IMR-90 (cell line): ENCODE results near the gene NIPA2. TPM values are rescaled to one million over a fixed set of nuclear protein-coding genes. Genes with fewer than 3 reads are reported as not detected.
A peak's percentile ranks its signal among the peaks of the same experiment; 100 is the strongest.

ENCODE experiments used
- ATAC-seq: fragments of 200-7000 bp; cut with Tn5 transposase; 2 replicates; pipeline ENCODE4 v1.9.1; 2020; ENCODE audit warnings: low read depth, mild to moderate bottlenecking, moderate library complexity
- BruUV-seq: library from RNA; stranded (reverse); fragments of 400-500 nt; replicated peaks from 2 replicates; lab custom pipeline; 2021; lab: Mats Ljungman, UMichigan
- CTCF ChIA-PET: fragments of 300-600 bp; formaldehyde crosslinking; extraction: SDS; loops from one replicate; lab custom pipeline; 2021; ENCODE audit warnings: antibody characterized with exemption; lab: Yijun Ruan, JAX
- POLR2A ChIA-PET: fragments of 300-600 bp; sonication (Branson Sonifier 250); formaldehyde crosslinking; loops from one replicate; lab custom pipeline; 2022; ENCODE audit warnings: antibody characterized with exemption; ENCODE audit not compliant: unreplicated experiment; lab: Charles Lee
- DNase-seq: peaks from one replicate; pipeline ENCODE4 v3.0.0; 2013
- H2AFZ ChIP-seq: replicated peaks from 2 replicates; pipeline ENCODE3; 2013; ENCODE audit warnings: low read length, mild to moderate bottlenecking; ENCODE audit not compliant: poor library complexity
- H2AK5ac ChIP-seq: 2 replicates; pipeline ENCODE4 v1.6.1; 2013; ENCODE audit warnings: low read depth, low read length, inconsistent platforms
- H2AK9ac ChIP-seq: replicated peaks from 2 replicates; pipeline ENCODE3; 2013; ENCODE audit warnings: mild to moderate bottlenecking, low read depth, low read length, moderate library complexity; ENCODE audit not compliant: poor library complexity
- H2BK120ac ChIP-seq: 2 replicates; pipeline ENCODE4 v1.6.1; 2013; ENCODE audit warnings: low read depth, low read length, inconsistent platforms
- H2BK15ac ChIP-seq: 3 replicates; pipeline ENCODE4 v1.6.1; 2013; ENCODE audit warnings: low read depth, low read length, inconsistent platforms
- H2BK20ac ChIP-seq: 2 replicates; pipeline ENCODE4 v1.6.1; 2013; ENCODE audit warnings: low read depth, mild to moderate bottlenecking, inconsistent platforms, low read length, moderate library complexity
- H2BK5ac ChIP-seq: 2 replicates; pipeline ENCODE4 v1.6.1; 2013; ENCODE audit warnings: mild to moderate bottlenecking, low read depth, low read length, inconsistent platforms; ENCODE audit not compliant: poor library complexity, severe bottlenecking
- H3K14ac ChIP-seq: replicated peaks from 2 replicates; pipeline ENCODE4 v1.6.1; 2013; ENCODE audit warnings: low read depth, low read length, inconsistent platforms
- H3K18ac ChIP-seq: 2 replicates; pipeline ENCODE4 v1.6.1; 2013; ENCODE audit warnings: low read depth, low read length, control low read depth
- H3K23ac ChIP-seq: 2 replicates; pipeline ENCODE4 v1.6.1; 2013; ENCODE audit warnings: low read depth, low read length, inconsistent platforms
- H3K27ac ChIP-seq: 2 replicates; pipeline ENCODE4 v1.5.1; 2013; ENCODE audit warnings: mild to moderate bottlenecking, control low read depth, low read length; ENCODE audit not compliant: insufficient read depth
- H3K27me3 ChIP-seq: 2 replicates; pipeline ENCODE4 v1.6.1; 2013; ENCODE audit warnings: low read length; ENCODE audit not compliant: control insufficient read depth, insufficient read depth
- H3K36me3 ChIP-seq: 2 replicates; pipeline ENCODE4 v1.6.1; 2013; ENCODE audit warnings: low read length, mixed read lengths; ENCODE audit not compliant: control insufficient read depth, insufficient read depth
- H3K4ac ChIP-seq: 2 replicates; pipeline ENCODE4 v1.6.1; 2013; ENCODE audit warnings: low read depth, low read length, inconsistent platforms
- H3K4me1 ChIP-seq: 2 replicates; pipeline ENCODE4 v1.6.1; 2013; ENCODE audit warnings: low read length, mixed read lengths; ENCODE audit not compliant: control insufficient read depth, insufficient read depth
- H3K4me2 ChIP-seq: 2 replicates; pipeline ENCODE4 v1.6.1; 2013; ENCODE audit warnings: low read depth, mild to moderate bottlenecking, control low read depth, low read length, moderate library complexity
- H3K4me3 ChIP-seq: 2 replicates; pipeline ENCODE4 v1.5.1; 2013; ENCODE audit warnings: low read depth, mild to moderate bottlenecking, control low read depth, low read length, moderate library complexity; ENCODE audit not compliant: insufficient read depth
- H3K56ac ChIP-seq: 2 replicates; pipeline ENCODE4 v1.6.1; 2013; ENCODE audit warnings: low read length, inconsistent platforms; ENCODE audit not compliant: insufficient read depth; ENCODE audit errors: extremely low read depth
- H3K79me1 ChIP-seq, 2 experiments: 2 replicates each; pipeline ENCODE4 v1.6.1; 2013; ENCODE audit warnings: low read length in 2 of 2, inconsistent platforms in 1 of 2, low read depth in 1 of 2
- H3K9ac ChIP-seq: 2 replicates; pipeline ENCODE4 v1.6.1; 2013; ENCODE audit warnings: low read depth, low read length, control low read depth
- H3K9me1 ChIP-seq: 2 replicates; pipeline ENCODE4 v1.6.1; 2013; ENCODE audit warnings: low read length, inconsistent platforms; ENCODE audit not compliant: insufficient read depth
- H3K9me3 ChIP-seq: 2 replicates; pipeline ENCODE4 v1.6.1; 2013; ENCODE audit warnings: low read length; ENCODE audit not compliant: control insufficient read depth, insufficient read depth
- H4K20me1 ChIP-seq: 2 replicates; pipeline ENCODE4 v1.6.1; 2013; ENCODE audit warnings: low read length, inconsistent platforms; ENCODE audit not compliant: insufficient read depth
- H4K5ac ChIP-seq: 2 replicates; pipeline ENCODE4 v1.6.1; 2013; ENCODE audit warnings: mild to moderate bottlenecking, low read depth, low read length, control low read depth
- H4K8ac ChIP-seq, 2 experiments: 2 replicates each; pipeline ENCODE4 v1.6.1; 2013; ENCODE audit warnings: low read depth in 2 of 2, low read length in 2 of 2, control low read depth in 1 of 2, inconsistent platforms in 1 of 2
- H4K91ac ChIP-seq: 2 replicates; pipeline ENCODE4 v1.6.1; 2013; ENCODE audit warnings: low read depth, low read length, inconsistent platforms; ENCODE audit not compliant: insufficient read depth
- RCOR1 ChIP-seq: IDR thresholded peaks from 2 replicates; pipeline ENCODE4 v1.6.1; 2012; ENCODE audit warnings: mild to moderate bottlenecking, low read length, improper control_type of control experiment; ENCODE audit not compliant: insufficient replicate concordance
- RFX5 ChIP-seq: IDR thresholded peaks from 2 replicates; pipeline ENCODE4 v1.8.0; 2012; ENCODE audit warnings: low read depth, mild to moderate bottlenecking, low read length, moderate library complexity
- WGBS, 2 experiments: methylation state at CpG; one replicate each; pipeline versions ENCODE4 v1.1.5 to v1.1.7; 2013; ENCODE audit warnings: missing lambda C conversion rate in 2 of 2; ENCODE audit not compliant: insufficient read length in 1 of 2; ENCODE audit errors: extremely low coverage in 2 of 2; 5-methylcytosine and 5-hydroxymethylcytosine counted together
- dilution Hi-C: fragments of 300-500 bp; cut with HindIII; formaldehyde crosslinking; loops from one replicate; pipeline ENCODE4 v1.14.3; 2018; ENCODE audit warnings: low sequenced_read_pairs; ENCODE audit not compliant: unreplicated experiment
- in situ Hi-C: fragments of 300-500 bp; cut with MboI; formaldehyde crosslinking; loops from 3 replicates; pipeline ENCODE4 v1.14.3; 2019; ENCODE audit warnings: low sequenced_read_pairs, inconsistent platforms, mixed read lengths
- intact Hi-C: fragments of 100-400 bp; cut with micrococcal nuclease; formaldehyde crosslinking; loops from 2 replicates; pipeline ENCODE4 v1.10.0; 2022
- polyA plus RNA-seq, 3 experiments: library from polyadenylated mRNA; depleted of rRNA; stranded (reverse); fragments of >200 nt; gene quantifications; 2 replicates each; pipeline ENCODE4 v1.2.3, GENCODE V29; 2012; ENCODE audit warnings: low replicate concordance in 1 of 3
- total RNA-seq: library from RNA; depleted of rRNA; stranded (reverse); fragments of >200 nt; gene quantifications from 2 replicates; pipeline ENCODE4 v1.2.3, GENCODE V29; 2012

NIPA2 gene
- total and polyA plus RNA-seq, 2 of the 4 experiments (the other 2 are of a cell fraction) = 33.0 to 38.0 TPM

DNA sequence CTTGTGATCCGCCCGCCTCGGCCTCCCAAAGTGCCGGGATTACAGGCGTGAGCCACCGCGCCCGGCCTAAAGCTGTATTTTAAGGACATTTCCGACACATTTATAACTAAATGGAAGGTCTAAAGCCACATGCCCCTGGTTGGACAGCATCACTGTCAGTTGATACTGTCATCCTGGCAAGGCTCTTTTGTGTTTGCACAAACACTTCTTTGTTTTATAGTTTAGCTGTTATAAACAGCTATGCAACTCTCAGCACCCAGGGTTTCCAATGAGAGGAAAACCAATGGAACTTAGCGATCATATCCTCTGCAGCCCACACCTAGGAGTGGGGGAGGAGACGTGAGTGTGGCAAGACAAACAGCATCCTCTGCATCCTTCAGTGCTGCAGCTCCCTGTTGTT is 32.3 kb upstream of the NIPA2 start:
- no peak overlapping the region for H2AFZ ChIP-seq
- no peak overlapping the region for H3K56ac ChIP-seq
- no peak overlapping the region for H3K4me3 ChIP-seq
- no peaks in the 10 kb centered on the region for H3K9me1 ChIP-seq
- H3K18ac ChIP-seq = no peak overlapping the region
- no peak overlapping the region for H4K91ac ChIP-seq
- in situ Hi-C loops (loop anchor here (25.0 kb wide), 1 partner anchor 94 kb away; no protein-coding TSS in a partner anchor), intact Hi-C loops (no loop called here), dilution Hi-C loops (no loop called here)
- H3K27ac ChIP-seq = no peak overlapping the region
- no peaks in the 10 kb centered on the region for H3K36me3 ChIP-seq
- no peak overlapping the region for H3K9ac ChIP-seq
- no peak overlapping the region for H2AK5ac ChIP-seq
- no peak overlapping the region for H2BK15ac ChIP-seq
- no peaks in the 10 kb centered on the region for H4K20me1 ChIP-seq
- no peaks in the 10 kb centered on the region for H3K9me3 ChIP-seq
- H3K23ac ChIP-seq = no peak overlapping the region
- WGBS, 2 experiments = 96% methylated on average over 5 of the region's 11 CpGs; no CpG with 5 or more reads in 1 of the 2 experiments
- H3K4ac ChIP-seq = no peak overlapping the region
- no peak overlapping the region for H2BK5ac ChIP-seq
- peaks cover 16 to 25% of the 10 kb centered on the region in 2 experiments; a peak in 3 of 4 replicates for H3K79me1 ChIP-seq
- H4K5ac ChIP-seq = no peak overlapping the region
- H3K27me3 ChIP-seq = no peaks in the 10 kb centered on the region
- H2BK20ac ChIP-seq = no peak overlapping the region
- TF ChIP-seq RCOR1 (no peak), RFX5 (no peak)
- H2BK120ac ChIP-seq = no peak overlapping the region
- no peak overlapping the region for H3K14ac ChIP-seq
- ATAC-seq (no peak), DNase-seq (no peak)
- no TSS peak for BruUV-seq
- H4K8ac ChIP-seq = no peak overlapping the region
- H2AK9ac ChIP-seq = peak overlapping the region; percentile 70
- ChIA-PET CTCF (no interaction called here), POLR2A (no interaction called here)
- H3K4me1 ChIP-seq = no peaks in the 10 kb centered on the region
- H3K4me2 ChIP-seq = no peak overlapping the region
